Heart left ventricle (tissue), 16 donors: ENCODE data around the gene TMBIM6. TPM values are rescaled to one million over a fixed set of nuclear protein-coding genes. Genes with fewer than 3 reads are reported as not detected.

Experiments
- ATAC-seq, 4 donors: fragments of 200-7000 bp; cut with Tn5 transposase; one replicate each; pipeline ENCODE4 v1.9.1; 2020 to 2022; ENCODE audit warnings: moderate library complexity in 4 of 4, mild to moderate bottlenecking in 3 of 4, moderate number of reproducible peaks in 1 of 4
- DNase-seq, 5 donors: peaks; one replicate each; pipeline ENCODE4 v3.0.0-alpha.2; 2020
- H3K27ac ChIP-seq, 12 donors: fragments of 200-600 bp; sonication (generic) in 4 of 12; one replicate each; pipeline versions ENCODE4 v1.5.0 to v1.8.0; 2016 to 2022; ENCODE audit warnings: mild to moderate bottlenecking in 2 of 12
- H3K27me3 ChIP-seq, 9 donors: fragments of 200-600 bp; sonication (generic) in 2 of 9; one replicate each; pipeline versions ENCODE4 v1.5.1 to v1.8.0; 2016 to 2022; ENCODE audit warnings: mild to moderate bottlenecking in 3 of 9
- H3K36me3 ChIP-seq, 9 donors: fragments of 200-600 bp; sonication (generic) in 2 of 9; one replicate each; pipeline versions ENCODE4 v1.5.0 to v1.8.0; 2018 to 2022; ENCODE audit warnings: mild to moderate bottlenecking in 2 of 9
- H3K4me1 ChIP-seq, 12 donors: fragments of 200-600 bp; sonication (generic) in 4 of 12; one replicate each; pipeline versions ENCODE4 v1.5.0 to v1.8.0; 2016 to 2022; ENCODE audit warnings: mild to moderate bottlenecking in 3 of 12
- H3K4me3 ChIP-seq, 12 donors: fragments of 200-600 bp; sonication (generic) in 4 of 12; one replicate each; pipeline versions ENCODE4 v1.5.0 to v1.8.0; 2017 to 2022; ENCODE audit warnings: mild to moderate bottlenecking in 9 of 12, moderate library complexity in 4 of 12
- H3K9me3 ChIP-seq, 12 donors: fragments of 200-600 bp; sonication (generic) in 4 of 12; one replicate each; pipeline versions ENCODE4 v1.5.0 to v1.8.0; 2016 to 2022; ENCODE audit warnings: mild to moderate bottlenecking in 1 of 12
- CTCF ChIP-seq, 12 donors: fragments of 200-600 bp; sonication (generic) in 4 of 12; IDR thresholded peaks; one replicate each; pipeline versions ENCODE4 v1.5.0 to v1.8.0; 2018 to 2022; ENCODE audit warnings: antibody characterized with exemption in 12 of 12, mild to moderate bottlenecking in 5 of 12
- POLR2A ChIP-seq, 2 donors: fragments of 450-650 bp; IDR thresholded peaks; one replicate each; pipeline ENCODE4 v1.6.1; 2017; ENCODE audit warnings: antibody characterized with exemption in 2 of 2, mild to moderate bottlenecking in 2 of 2, moderate library complexity in 2 of 2
- WGBS, 4 donors: extraction: QIAGEN DNeasy Blood & Tissue Kit in 2 of 4; methylation state at CpG; one replicate each; pipeline versions ENCODE4 v1.1.5 to v1.1.7; 2013 to 2018; 5-methylcytosine and 5-hydroxymethylcytosine counted together
- intact Hi-C, 10 donors: fragments of 100-400 bp; cut with DNase I; formaldehyde crosslinking; loops; one replicate each; pipeline versions ENCODE4 v1.11.1 to v1.14.2; 2022
- polyA plus RNA-seq, 2 donors: library from polyadenylated mRNA; stranded (reverse); fragments of 200-250 nt; gene quantifications; one replicate each; pipeline ENCODE4 v1.2.3, GENCODE V29; 2013
- total RNA-seq, 9 donors: library from RNA; depleted of rRNA in 2 of 9; stranded (reverse); fragments of >200 nt in 2 of 9; fragmentation: NEBNext Ultra II Directional in 3 of 9; extraction: Animal tissue kit (Norgen Biotek cat#: 25700) in 3 of 9; gene quantifications; one replicate each; pipeline versions ENCODE4 v1.1.0 to v1.2.4, GENCODE V29; 2016 to 2023
- donor health status: ischemic (EF 13 %, LVEDD 7.1; RV severe dilation, severe dysfunction).
- donor health status: healthy with polysubstance abuse.
- donor health status: DM: no; HTN: yes; CAD: no.
- donor health status: DM: no; HTN: no; CAD: no.
- donor health status: ischemic (EF 25% LVEDD 6.9; RV normal size, moderate dysfunction).
- donor health status: ischemic (EF 25% LVEDD 5.7; RV mildly dilated, moderate dysfunction).
- donor health status: healthy.
- donor health status: DM: yes; HTN: yes; CAD: no.
- donor health status: ischemic (EF 35%, LVEDD 5.7; RV mildly dilated, moderate dysfunction).
- donor health status: nonischemic (EF 11% LVEDD 7.7; RV severe dilation, severe dysfunction).
- donor health status: DM: yes; HTN: yes; CAD: no.
- donor health status: PGD.
- donor health status: ischemic (EF 29% LVEDD 5.4; RV normal size, mild dysfunction).
- donor health status: nonischemic (EF 23%, LVEDD 6.1; RV moderate dilation, normal function).

The TMBIM6 gene
- total and polyA plus RNA-seq, 11 donors = 105 to 376 (median 252) TPM

- H3K27ac ChIP-seq = peak overlapping the region; percentile 38 to 93 (median 80)
- peak overlapping the region in 5 of 12 donors; percentile 13 to 33 (median 20) for H3K4me3 ChIP-seq
- H3K4me1 ChIP-seq = peaks cover 0 to 61% (median 45%) of the 10 kb centered on the region in 12 donors
- DNase-seq (peak in 2 of 5 donors; percentile 68 to 75), ATAC-seq (peak; percentile 32 to 66 (median 60))
- no peaks in the 10 kb centered on the region for H3K27me3 ChIP-seq
- 27 to 56% (median 31%) methylated on average over 4 of the region's 4 CpGs for WGBS, 4 donors
- H3K9me3 ChIP-seq = no peaks in the 10 kb centered on the region
- intact Hi-C loops = no loop called here
- TF ChIP-seq POLR2A (IDR thresholded peaks at IDR 0.05) = no peak
- no peak for TF ChIP-seq CTCF (IDR thresholded peaks at IDR 0.05)
- peaks cover under 1 to 26% (median 17%) of the 10 kb centered on the region in 9 donors for H3K36me3 ChIP-seq
Measured at GRCh38 chr12:49809381-49809905, 68.1 kb downstream of the TMBIM6 start.

- H3K36me3 ChIP-seq = peaks cover 0 to 21% (median 11%) of the 10 kb centered on the region in 9 donors
- peaks cover 0 to 61% (median 45%) of the 10 kb centered on the region in 12 donors for H3K4me1 ChIP-seq
- TF ChIP-seq POLR2A (IDR thresholded peaks at IDR 0.05) (no peak), CTCF (IDR thresholded peaks at IDR 0.05) (no peak)
- no peaks in the 10 kb centered on the region for H3K9me3 ChIP-seq
- no peaks in the 10 kb centered on the region for H3K27me3 ChIP-seq
- DNase-seq = no peak
- 18 to 25% (median 21%) methylated on average over 4 to 9 of the region's 9 CpGs for WGBS, 4 donors
- H3K4me3 ChIP-seq = peak overlapping the region in 2 of 12 donors; percentile 20 to 32
- intact Hi-C loops = no loop called here
- ATAC-seq = peak in 3 of 4 donors; percentile 9 to 18 (median 12)
- H3K27ac ChIP-seq = peak overlapping the region; percentile 38 to 93 (median 80)
Measured at GRCh38 chr12:49809906-49810389, 68.6 kb downstream of the TMBIM6 start.

- 71 to 77% (median 74%) methylated on average over 5 of the region's 5 CpGs for WGBS, 4 donors
- Histone ChIP-seq H3K4me3 (no peak overlapping the region), H3K27me3 (no peaks in the 10 kb centered on the region), H3K9me3 (no peaks in the 10 kb centered on the region), H3K36me3 (peaks cover 0 to 11% (median 4%) of the 10 kb centered on the region in 9 donors), H3K27ac (peak overlapping the region in 3 of 12 donors; percentile 19 to 80 (median 31)), H3K4me1 (peaks cover 0 to 68% (median 46%) of the 10 kb centered on the region in 12 donors)
- no peak for DNase-seq
- intact Hi-C loops = no loop called here
- ATAC-seq = no peak
- TF ChIP-seq CTCF (IDR thresholded peaks at IDR 0.05) (no peak), POLR2A (IDR thresholded peaks at IDR 0.05) (no peak)
Measured at GRCh38 chr12:49811136-49811535, 69.8 kb downstream of the TMBIM6 start.

- no peak overlapping the region for H3K27ac ChIP-seq
- intact Hi-C loops = no loop called here
Measured at GRCh38 chr12:49811961-49812401, 70.6 kb downstream of the TMBIM6 start.

More at GRCh38 chr12:49811961-49812401, 70.6 kb downstream of the TMBIM6 start:
- TF ChIP-seq POLR2A (IDR thresholded peaks at IDR 0.05) = no peak
- TF ChIP-seq CTCF (IDR thresholded peaks at IDR 0.05) = no peak
- Histone ChIP-seq H3K4me3 (no peak overlapping the region), H3K9me3 (no peaks in the 10 kb centered on the region), H3K4me1 (peaks cover 0 to 60% (median 42%) of the 10 kb centered on the region in 12 donors), H3K36me3 (peaks cover 0 to 13% (median 5%) of the 10 kb centered on the region in 9 donors), H3K27me3 (no peaks in the 10 kb centered on the region)
- DNase-seq = no peak
- no peak for ATAC-seq
- WGBS, 4 donors = 68 to 82% (median 74%) methylated on average over 4 of the region's 4 CpGs
